Stimulated activated naive CD4-positive, alpha-beta T cell (primary cell): ENCODE results near the gene CTXN1.
A peak's percentile ranks its signal among the peaks of the same experiment; 100 is the strongest.

ENCODE experiments used
- DNase-seq, 6 experiments: peaks; one replicate each; lab custom pipeline; 2025; lab: John Stamatoyannopoulos, UW

CTXN1 gene

DNA sequence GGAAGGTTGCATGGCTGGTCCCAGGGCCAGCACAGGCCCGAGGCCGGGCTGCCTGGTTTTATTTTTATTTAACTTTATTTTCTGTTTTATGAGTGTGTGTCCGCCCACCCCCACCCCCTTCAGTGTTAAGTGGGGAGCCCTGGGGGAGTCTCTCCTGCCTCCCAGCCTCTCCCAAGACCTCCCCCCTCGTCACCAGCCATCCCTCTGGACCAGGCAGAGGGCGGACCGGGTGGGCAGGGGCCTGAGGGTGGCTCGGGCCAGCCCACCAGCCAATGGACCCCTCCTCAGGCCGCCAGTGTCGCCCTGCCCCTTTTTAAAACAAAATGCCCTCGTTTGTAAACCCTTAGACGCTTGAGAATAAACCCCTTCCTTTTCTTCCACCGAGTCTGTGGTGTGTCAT, 11.8 kb downstream of the CTXN1 start:
- DNase-seq = no peak

DNA sequence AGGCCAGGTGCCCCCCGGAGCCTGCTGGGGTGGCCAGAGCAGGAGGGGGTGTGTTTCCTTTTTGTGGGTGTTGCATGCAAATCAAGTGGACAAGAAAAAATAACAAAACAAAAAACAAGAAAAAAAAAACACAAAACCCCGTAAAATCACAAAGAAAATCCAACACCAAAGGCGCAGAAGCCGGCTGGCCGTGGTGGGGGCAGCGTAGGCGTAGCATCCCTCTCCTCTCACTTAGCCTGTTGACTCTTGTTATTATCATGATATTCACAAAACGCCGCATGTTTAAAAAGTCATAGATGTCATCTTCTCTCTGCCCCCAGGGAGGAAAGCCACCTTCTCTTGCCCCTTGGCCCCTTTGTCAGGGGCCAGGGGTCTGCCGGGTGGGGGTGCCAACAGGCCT, 12.3 kb downstream of the CTXN1 start:
- DNase-seq = no peak

GRCh38 chr19:7912697-7913564, 13.0 kb downstream of the CTXN1 start:
- no peak for DNase-seq

DNA sequence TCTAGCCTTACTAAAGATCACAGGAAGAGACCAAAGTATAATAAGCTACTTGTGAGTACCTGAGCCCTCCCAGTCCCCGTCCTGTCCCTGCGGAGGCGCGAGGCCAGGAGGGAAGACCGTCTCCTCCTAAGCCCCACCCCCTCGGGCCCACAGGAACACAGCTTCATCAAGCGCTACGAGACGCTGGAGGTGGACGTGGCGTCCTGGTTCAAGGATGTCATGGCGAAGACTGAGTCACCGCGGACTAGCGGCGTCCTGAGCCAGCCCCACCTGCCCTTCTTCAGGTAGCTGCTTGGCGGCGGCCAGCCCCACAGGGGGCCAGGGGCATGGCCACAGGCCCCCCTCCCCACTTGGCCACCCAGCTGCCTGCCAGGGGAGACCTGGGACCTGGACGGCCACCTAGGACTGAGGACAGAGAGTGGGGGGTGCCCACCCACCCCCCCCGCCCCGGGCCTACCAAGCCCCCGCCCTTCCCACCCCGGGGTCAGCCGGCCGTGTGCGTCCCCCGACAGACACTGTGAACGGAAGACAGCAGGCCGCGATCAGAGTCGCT, 13.7 kb downstream of the CTXN1 start:
- DNase-seq = no peak

DNA sequence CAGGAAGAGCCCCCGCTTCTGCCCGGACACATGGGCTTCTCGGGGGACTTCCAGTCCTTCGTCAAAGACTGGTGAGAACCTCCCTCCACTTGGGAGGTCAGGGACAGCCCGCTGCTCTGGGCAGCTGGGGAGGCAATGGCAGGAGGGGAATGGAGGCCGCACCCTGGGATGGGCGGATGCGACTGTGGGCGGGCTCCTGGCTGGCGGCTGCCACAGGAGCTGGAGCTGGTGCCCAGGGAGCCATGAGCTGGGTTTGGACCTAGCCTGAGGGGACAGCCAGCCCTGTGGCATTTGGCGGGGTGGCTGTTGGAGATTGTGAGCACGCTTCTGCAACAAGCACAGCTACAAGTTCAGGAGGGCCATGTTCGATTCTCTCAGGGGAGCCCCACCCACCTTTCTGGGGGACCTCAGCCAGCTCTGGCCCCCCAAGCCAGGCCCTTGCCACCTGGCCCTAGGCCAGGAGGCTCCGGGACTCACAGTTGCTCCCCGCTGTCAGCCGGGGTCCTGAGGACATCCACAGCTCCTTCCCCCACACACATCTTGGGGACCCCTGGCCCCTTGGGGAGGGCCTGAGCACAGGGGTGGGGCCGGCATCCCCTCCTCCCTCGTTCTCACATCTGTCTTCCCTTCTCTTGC, 14.3 kb downstream of the CTXN1 start:
- no peak for DNase-seq

DNA sequence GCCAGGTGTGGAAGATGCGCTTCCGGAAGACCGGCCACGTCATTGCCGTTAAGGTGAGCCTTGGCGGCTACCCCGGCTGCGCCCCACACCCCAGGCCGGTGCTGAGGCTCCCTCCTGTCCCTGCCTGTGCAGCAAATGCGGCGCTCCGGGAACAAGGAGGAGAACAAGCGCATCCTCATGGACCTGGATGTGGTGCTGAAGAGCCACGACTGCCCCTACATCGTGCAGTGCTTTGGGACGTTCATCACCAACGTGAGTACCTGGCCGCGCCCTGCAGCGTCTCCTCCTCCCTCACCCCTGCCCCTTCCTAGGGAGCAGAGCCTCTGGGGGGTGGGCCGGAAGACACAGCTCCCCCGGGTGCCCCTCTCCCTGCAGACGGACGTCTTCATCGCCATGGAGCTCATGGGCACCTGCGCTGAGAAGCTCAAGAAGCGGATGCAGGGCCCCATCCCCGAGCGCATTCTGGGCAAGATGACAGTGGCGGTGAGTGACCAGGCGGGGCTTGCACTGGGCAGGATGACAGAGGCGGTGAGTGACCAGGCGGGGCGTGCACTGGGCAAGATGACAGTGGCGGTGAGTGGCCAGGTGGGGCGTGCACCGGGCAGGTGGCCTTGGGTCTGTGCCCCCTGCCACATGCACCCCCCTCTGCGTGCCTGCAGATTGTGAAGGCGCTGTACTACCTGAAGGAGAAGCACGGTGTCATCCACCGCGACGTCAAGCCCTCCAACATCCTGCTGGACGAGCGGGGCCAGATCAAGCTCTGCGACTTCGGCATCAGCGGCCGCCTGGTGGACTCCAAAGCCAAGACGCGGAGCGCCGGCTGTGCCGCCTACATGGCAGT, 15.4 kb downstream of the CTXN1 start:
- no peak for DNase-seq

GRCh38 chr19:7909471-7910067, 16.4 kb downstream of the CTXN1 start:
- no peak for DNase-seq

- DNase-seq = no peak
Measured at GRCh38 chr19:7908742-7909461, 17.0 kb downstream of the CTXN1 start.

DNA sequence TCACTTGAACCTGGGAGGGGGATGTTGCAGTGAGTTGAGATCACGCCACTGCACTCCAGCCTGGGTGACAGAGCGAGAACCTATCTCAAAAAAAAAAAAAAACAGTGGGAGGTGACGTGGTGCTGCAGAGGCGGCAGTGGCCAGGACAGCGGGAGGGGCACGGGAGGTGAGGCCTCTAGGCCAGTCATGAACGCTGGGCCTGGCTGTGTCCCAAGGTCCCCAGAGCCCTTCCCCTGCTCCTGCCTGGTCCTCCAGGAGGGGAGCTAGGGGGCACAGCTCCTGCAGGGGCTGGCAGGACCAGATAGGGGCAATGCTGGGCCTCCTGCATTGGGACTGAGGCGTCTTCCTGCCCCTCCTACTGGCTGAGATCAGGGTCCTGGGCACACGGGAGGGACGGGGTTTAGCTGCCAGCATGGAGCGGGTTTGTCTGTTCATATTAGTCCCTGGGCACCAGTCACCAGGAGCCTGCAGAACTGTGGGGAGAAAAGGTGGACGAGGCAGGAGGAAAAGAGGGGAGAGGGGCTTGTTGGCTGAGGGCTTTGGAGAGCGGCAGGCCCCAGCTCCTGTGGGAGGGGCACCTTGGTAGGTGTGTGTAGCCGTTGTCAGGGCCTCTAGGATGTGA, 17.7 kb downstream of the CTXN1 start:
- DNase-seq = no peak

DNA sequence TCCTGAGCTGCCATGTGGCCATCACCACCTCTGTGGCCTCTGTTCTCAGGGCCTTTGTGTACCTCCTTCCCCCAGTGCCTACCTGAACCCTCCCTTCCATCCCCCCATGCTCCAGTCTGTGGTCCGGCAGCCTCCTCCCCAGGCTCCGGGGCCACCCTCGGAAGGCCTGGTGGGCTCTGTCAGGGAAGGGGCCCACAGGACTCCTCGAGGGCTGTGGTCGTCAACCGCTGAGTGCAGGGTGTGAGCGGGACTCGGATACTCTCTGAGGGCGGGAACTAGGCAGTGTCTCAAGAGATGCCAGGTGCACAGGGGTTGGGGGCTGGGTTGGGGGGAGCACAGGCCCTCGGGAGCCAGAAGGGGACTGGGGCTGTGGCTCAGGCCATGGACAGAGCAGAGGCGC, 18.4 kb downstream of the CTXN1 start:
- DNase-seq = no peak

DNA sequence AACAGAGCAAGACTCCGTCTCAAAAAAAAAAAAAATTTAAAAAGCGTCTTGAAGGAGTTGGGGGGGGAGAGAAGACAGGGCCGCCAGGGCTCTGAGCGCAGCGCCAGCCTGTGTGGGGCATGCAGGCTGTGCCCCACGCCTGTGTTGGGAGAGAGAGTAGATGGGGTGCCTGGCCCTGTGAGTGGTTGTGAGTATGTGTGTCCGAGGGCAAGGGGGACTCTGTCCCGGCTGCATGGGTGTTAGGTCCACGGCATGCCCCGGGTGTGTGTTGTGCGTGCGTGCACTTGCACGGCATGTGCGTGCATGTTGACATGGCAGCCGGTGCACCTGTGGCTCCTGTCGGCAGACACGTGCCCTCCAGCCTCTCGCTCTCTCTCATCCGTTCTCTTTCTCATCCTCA, 18.8 kb downstream of the CTXN1 start:
- DNase-seq = no peak

GRCh38 chr19:7905859-7906258, 20.1 kb downstream of the CTXN1 start:
- DNase-seq = no peak

DNA sequence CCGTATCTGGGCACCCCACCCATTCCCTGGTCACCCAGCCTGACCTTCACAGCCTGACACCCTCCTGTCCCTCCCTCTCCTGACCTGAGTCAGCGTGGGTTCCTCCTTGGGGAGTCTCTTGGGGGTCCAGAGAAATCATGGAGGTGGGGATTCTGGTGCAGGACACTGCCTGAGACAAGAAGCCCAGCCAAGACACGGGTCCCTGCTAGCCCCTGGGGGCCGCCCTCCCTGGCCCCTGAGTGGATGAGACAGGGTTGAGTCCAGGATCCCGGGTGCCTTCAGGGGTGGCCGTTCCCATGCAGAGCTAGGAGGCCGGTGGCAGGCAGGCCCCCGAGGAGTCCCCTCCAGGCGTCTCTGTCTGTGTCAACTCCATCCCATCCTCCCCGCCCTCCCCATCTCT, 20.7 kb downstream of the CTXN1 start:
- DNase-seq = no peak

DNA sequence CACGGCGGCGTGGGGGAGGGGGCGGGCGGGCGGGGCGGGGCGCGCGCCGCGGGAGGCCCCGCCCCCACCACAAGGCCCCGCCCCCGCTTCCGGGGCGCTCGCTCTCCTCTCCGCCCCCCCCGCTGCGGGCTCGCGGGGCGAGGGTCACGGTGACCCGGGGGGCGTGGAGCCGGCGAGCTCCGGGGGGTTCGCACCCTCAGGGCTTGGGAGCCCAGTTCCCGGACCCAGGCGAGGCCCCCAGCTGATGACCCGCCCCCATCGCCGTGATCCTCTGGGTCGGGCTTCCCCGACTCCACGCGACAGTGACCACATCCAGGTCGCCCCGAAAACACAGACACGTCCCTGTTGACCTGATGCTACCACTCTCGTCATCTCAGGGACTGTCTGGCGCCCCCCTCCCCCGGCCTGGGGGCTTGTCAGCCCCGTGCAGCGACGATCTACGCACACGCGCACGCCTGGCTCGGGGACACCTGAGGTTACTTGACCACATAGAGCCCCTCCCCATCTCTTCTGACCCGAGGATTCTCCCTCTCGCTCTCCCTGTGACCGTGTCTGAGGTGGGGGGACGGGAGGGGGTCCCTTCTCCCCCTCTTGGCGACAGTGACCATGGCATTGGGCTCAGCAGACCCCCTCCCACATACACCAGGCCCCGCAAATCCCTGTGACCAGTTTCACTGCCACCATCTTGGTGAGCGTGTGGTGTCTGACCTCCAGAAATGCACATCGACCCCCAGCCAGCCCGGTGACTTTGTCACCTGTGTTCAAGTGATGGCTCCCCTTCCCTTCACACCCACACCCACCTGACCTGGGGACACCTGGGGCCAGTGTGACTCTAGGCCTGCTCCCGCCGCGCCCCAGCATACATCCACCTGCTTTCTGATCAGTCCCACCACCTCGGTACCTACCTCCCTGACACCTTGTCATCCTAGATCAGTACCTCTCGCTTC, 21.6 kb downstream of the CTXN1 start:
- DNase-seq = peak in 3 of 6 experiments; percentile 67 to 71 (median 68)

DNA sequence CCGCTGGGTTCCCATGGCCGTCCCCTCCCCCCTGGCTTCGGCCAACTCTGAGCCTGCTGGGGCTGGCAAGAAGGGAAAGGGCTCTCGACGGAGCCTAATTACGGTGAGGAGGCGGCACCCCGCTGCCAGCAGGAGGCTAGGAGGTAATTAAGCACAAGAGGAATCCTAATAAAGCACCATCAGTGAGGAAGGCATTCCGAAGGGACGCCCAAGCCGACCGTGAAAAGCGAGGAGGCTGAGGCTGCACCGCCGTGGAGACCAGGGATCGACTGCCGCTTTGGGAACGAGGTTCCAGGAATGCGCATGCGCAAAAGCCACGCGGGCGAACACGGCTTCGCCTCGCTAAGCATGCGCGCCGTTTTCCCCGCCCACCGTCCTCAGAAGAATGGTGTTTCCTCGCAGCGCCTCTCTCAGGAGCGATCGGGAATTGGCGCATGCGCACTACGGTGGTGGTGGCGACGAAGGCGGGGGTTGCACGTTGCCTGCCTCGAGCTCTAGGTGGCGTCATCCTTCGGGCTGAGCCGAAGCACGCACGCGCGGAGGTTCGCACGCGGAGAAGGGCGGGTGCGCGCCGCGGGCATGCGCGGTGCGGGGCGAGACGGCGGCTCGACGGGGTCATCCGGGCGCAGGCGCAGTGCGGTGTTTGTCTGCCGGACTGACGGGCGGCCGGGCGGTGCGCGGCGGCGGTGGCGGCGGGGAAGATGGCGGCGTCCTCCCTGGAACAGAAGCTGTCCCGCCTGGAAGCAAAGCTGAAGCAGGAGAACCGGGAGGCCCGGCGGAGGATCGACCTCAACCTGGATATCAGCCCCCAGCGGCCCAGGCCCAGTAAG, 22.5 kb downstream of the CTXN1 start, which contains the start of gene MAP2K7:
TSS of gene MAP2K7 (plus strand) at position 634 of the 830 bp plus-strand sequence. CDS start at position 702, 68 bp downstream.
- DNase-seq = peak; percentile 99 to 100 (median 100)

GRCh38 chr19:7902796-7903243, 23.1 kb downstream of the CTXN1 start:
- no peak for DNase-seq

DNA sequence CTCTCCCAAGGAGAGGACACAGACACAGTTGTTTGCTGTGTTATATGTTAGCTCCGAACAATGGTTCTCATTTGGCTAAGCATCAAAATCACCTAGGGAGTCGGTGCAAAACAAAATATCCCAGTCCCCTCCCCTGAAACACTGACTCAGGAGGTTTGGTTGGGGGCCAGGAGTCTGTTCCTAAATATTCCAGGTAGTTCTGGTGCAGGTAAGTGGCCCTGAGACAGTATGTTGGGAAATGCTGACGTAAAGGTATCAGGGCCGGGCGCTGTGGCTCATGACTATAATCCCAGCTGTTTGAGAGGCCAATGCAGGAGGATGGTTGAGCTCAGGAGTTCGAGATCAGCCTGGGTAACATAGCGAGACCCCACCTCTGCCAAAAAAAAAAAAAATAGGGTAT, 24.6 kb downstream of the CTXN1 start:
- DNase-seq = no peak

GRCh38 chr19:7900931-7901330, 25.0 kb downstream of the CTXN1 start:
- DNase-seq = no peak
